CD4-positive, alpha-beta memory T cell (primary cell): ENCODE data around the gene RCOR3. TPM values are rescaled to one million over a fixed set of nuclear protein-coding genes. Genes with fewer than 3 reads are reported as not detected.

Experiments
- CTCF ChIA-PET: fragments of 350-600 bp; sonication (Branson Sonifier 250); formaldehyde crosslinking; loops from one replicate; lab custom pipeline; 2021; ENCODE audit warnings: inconsistent platforms; ENCODE audit not compliant: partially characterized antibody; lab: Charles Lee
- POLR2A ChIA-PET: fragments of 350-600 bp; sonication (Branson Sonifier 250); formaldehyde crosslinking; loops from one replicate; lab custom pipeline; 2021; ENCODE audit not compliant: partially characterized antibody; lab: Charles Lee
- DNase-seq, 5 donors: peaks; one replicate each; pipeline versions ENCODE4 v3.0.0 to v3.0.0-alpha.2; 2020 to 2022; ENCODE audit warnings: mixed read lengths in 1 of 5
- H3K27ac ChIP-seq: one replicate; pipeline ENCODE4 v1.7.0; 2013; ENCODE audit warnings: low read depth, low read length
- H3K27me3 ChIP-seq: 2 replicates; pipeline ENCODE4 v1.7.0; 2013; ENCODE audit warnings: mild to moderate bottlenecking, low read length, moderate library complexity; ENCODE audit not compliant: insufficient read depth
- H3K36me3 ChIP-seq: 2 replicates; pipeline ENCODE4 v1.7.0; 2013; ENCODE audit warnings: mild to moderate bottlenecking, low read length, moderate library complexity; ENCODE audit not compliant: insufficient read depth
- H3K4me1 ChIP-seq: 2 replicates; pipeline ENCODE4 v1.7.0; 2013; ENCODE audit warnings: mild to moderate bottlenecking, low read length, moderate library complexity; ENCODE audit not compliant: insufficient read depth
- H3K4me3 ChIP-seq, 2 donors: one replicate each; pipeline ENCODE4 v1.7.0; 2013; ENCODE audit warnings: low read length in 2 of 2, mild to moderate bottlenecking in 1 of 2
- H3K9me3 ChIP-seq, 2 donors: one replicate each; pipeline ENCODE4 v1.7.0; 2013; ENCODE audit warnings: low read length in 2 of 2, control low read depth in 1 of 2; ENCODE audit not compliant: control insufficient read depth in 1 of 2
- H3K27ac Mint-ChIP-seq, 7 donors: one replicate each; pipeline ENCODE4 v1.8.0; 2020 to 2021; ENCODE audit warnings: mixed read lengths in 7 of 7, mild to moderate bottlenecking in 6 of 7, inconsistent platforms in 3 of 7, moderate library complexity in 3 of 7
- H3K27me3 Mint-ChIP-seq, 2 donors: one replicate each; pipeline ENCODE4 v1.8.0; 2020 to 2021; ENCODE audit warnings: mixed read lengths in 2 of 2
- H3K36me3 Mint-ChIP-seq, 2 donors: one replicate each; pipeline ENCODE4 v1.8.0; 2020 to 2021; ENCODE audit warnings: mixed read lengths in 2 of 2, inconsistent platforms in 1 of 2, mild to moderate bottlenecking in 1 of 2
- H3K4me1 Mint-ChIP-seq, 4 donors: one replicate each; pipeline ENCODE4 v1.8.0; 2020 to 2021; ENCODE audit warnings: mixed read lengths in 4 of 4, mild to moderate bottlenecking in 1 of 4
- H3K4me3 Mint-ChIP-seq, 8 donors: one replicate each; pipeline ENCODE4 v1.8.0; 2020 to 2021; ENCODE audit warnings: mixed read lengths in 8 of 8, mild to moderate bottlenecking in 7 of 8, moderate library complexity in 6 of 8, inconsistent platforms in 3 of 8
- H3K9me3 Mint-ChIP-seq, 8 donors: one replicate each; pipeline ENCODE4 v1.8.0; 2020 to 2021; ENCODE audit warnings: mixed read lengths in 8 of 8, mild to moderate bottlenecking in 5 of 8, inconsistent platforms in 3 of 8, moderate library complexity in 1 of 8
- intact Hi-C: fragments of 100-400 bp; cut with micrococcal nuclease; formaldehyde crosslinking; loops from one replicate; pipeline ENCODE4 v1.15.1; 2023
- polyA plus RNA-seq, 2 donors: library from polyadenylated mRNA; unstranded; fragments of 300-500 nt; fragmentation: Illumina TruSeq; gene quantifications; one replicate each; pipeline ENCODE4 v1.2.3, GENCODE V29; 2021
- total RNA-seq, 2 experiments: library from RNA; stranded (reverse); gene quantifications; one replicate each; pipeline ENCODE4 v1.2.3, GENCODE V29; 2021

RCOR3 gene
- total and polyA plus RNA-seq, 4 experiments from 2014 or later = 14.4 to 74.7 (median 46.7) TPM

DNA sequence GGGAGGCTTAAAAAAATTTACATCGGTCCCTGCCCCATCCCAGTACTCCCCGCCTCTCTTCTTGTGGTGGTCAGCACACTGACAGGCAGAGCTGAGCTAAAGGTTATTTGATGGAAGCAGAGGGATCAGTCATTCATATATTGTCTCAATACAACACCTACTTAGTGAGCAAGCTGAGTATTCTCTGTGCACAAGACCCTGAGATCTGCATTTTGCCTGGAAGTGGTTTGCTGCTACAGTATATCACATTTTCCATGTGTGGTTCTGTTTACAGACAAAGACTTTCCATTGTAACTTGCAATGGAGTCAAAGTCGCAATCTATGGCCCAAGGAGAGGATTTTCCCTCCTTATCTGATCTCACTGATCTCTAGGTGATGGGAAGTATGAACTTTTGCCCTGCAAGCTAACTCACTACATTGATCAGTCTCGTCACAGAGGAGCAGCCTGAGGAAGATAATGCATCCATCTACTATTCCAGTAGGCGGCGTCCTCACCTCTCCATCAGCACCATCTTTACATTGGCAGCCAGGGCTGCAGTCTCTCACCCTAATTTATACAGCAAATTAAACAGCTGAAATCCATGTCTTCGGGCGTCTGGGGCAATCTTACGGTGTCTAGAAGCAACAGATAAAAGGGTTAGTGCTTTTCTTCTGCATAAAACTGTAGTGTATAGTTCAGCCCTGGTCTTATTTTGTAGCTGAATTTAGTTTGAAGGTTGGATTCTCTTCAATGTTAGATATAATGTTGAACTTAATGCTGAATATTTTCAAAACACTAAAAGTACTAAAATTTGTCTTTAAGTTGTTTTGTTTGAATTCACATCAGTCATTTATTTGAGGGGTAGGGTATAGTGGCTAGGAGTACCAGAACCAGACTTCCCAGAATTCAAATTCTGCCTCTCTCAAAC is 64.2 kb downstream of the RCOR3 start:
- intact Hi-C loops = loop anchor here (1.0 to 10.0 kb wide), 8 partner anchors 30 to 879 kb away; partner anchors contain the start of gene SLC30A1
- H3K36me3 ChIP-seq = no peaks in the 10 kb centered on the region
- no peak overlapping the region for H3K27ac ChIP-seq
- Mint-ChIP-seq H3K4me1 (peaks cover 21 to 47% (median 38%) of the 10 kb centered on the region in 4 donors), H3K27me3 (no peaks in the 10 kb centered on the region), H3K27ac (peak overlapping the region in 3 of 7 donors; percentile 14 to 49 (median 18)), H3K4me3 (no peak overlapping the region), H3K9me3 (no peaks in the 10 kb centered on the region), H3K36me3 (peaks cover 0 to 13% of the 10 kb centered on the region in 2 donors)
- peaks cover 36% of the 10 kb centered on the region for H3K4me1 ChIP-seq
- ChIA-PET CTCF (interaction anchor here (0.6 to 13.1 kb wide), 43 partner anchors 11 to 332 kb away, joined by 3 to 250 read pairs (median 5); no protein-coding TSS in a partner anchor), POLR2A (interaction anchor here (0.8 to 1.5 kb wide), 11 partner anchors 11 to 191 kb away, joined by 3 to 5 read pairs (median 4); no protein-coding TSS in a partner anchor)
- no peak overlapping the region for H3K4me3 ChIP-seq
- DNase-seq = peak; percentile 67 to 73 (median 70)
- no peaks in the 10 kb centered on the region for H3K9me3 ChIP-seq
- H3K27me3 ChIP-seq = no peaks in the 10 kb centered on the region

DNA sequence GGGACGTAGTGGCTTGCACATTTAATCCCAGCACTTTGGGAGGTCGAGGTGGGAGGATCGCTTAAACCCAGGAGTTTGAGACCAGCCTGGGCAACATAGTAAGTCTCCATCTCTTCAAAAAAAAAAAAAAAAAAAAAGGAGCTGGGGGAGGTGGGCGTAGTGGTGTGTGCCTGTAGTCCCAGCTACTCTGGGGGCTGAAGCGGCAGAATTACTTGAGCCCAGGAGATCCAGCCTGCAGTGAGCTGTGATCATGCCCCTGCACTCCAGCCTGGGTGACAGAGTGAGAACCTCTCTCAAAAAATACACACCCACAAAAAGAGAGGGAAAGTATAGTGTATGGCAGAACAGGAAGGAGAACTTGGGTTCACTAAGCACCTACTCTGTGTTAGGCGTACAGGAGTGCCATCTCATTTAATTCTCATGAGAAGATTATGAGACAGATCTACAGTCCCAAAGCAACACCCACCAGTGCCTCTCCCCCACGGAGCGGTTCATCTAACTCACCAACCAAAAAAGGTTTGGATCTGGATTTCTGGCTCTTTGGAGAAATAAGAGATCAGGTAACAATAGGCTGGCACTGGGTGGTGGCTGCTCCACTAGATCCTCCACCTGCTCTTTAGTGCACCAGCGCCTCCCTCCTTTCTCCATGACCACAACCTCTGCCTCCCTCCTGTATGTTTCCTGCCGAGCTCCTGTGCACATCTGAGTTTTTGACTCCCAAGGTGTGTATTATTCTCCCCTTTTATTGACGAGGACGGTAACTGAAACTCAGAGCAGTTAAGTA is 66.0 kb downstream of the RCOR3 start:
- no peaks in the 10 kb centered on the region for H3K27me3 Mint-ChIP-seq
- H3K36me3 Mint-ChIP-seq = peaks cover 0 to 18% of the 10 kb centered on the region in 2 donors
- Histone ChIP-seq H3K27me3 (no peaks in the 10 kb centered on the region), H3K9me3 (no peaks in the 10 kb centered on the region), H3K27ac (no peak overlapping the region), H3K4me3 (no peak overlapping the region), H3K4me1 (peaks cover 53% of the 10 kb centered on the region), H3K36me3 (no peaks in the 10 kb centered on the region)
- intact Hi-C loops = loop anchor here (2.0 to 10.0 kb wide), 3 partner anchors 90 to 880 kb away; no protein-coding TSS in a partner anchor
- H3K9me3 Mint-ChIP-seq = no peaks in the 10 kb centered on the region
- POLR2A ChIA-PET = interaction anchor here (1.0 to 5.3 kb wide), 4 partner anchors 13 to 156 kb away, joined by 3 to 80 read pairs (median 4); no protein-coding TSS in a partner anchor
- peaks cover 37 to 65% (median 53%) of the 10 kb centered on the region in 4 donors for H3K4me1 Mint-ChIP-seq
- H3K4me3 Mint-ChIP-seq = peak overlapping the region; percentile 91 to 98 (median 94)
- peak overlapping the region; percentile 85 to 98 (median 93) for H3K27ac Mint-ChIP-seq
- CTCF ChIA-PET = interaction anchor here (0.6 to 13.1 kb wide), 8 partner anchors 17 to 330 kb away, joined by 3 to 250 read pairs (median 4); no protein-coding TSS in a partner anchor
- no peak for DNase-seq

DNA sequence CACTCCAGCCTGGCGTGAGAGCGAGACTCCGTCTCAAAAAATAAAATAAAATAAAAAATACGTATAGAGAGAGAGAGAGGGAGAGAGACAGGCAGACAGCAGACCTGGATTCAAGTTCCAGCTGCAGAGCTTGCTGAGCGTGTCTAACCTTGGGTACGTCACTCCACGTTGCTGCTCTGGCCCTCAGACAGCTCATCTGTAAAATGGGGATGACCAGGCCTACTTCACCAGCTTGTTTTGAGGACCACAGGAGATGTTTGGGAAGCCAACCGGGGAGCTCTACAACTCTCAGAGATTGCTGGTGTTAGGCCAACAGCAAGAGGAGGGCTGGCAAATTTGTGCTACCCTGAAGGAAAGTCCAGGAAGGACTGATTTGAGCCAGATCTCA is 67.0 kb downstream of the RCOR3 start:
- intact Hi-C loops = loop anchor here (2.0 to 10.0 kb wide), 3 partner anchors 67 to 881 kb away; partner anchors contain the start of gene RCOR3
- Histone ChIP-seq H3K27ac (peak overlapping the region; percentile 73), H3K27me3 (no peaks in the 10 kb centered on the region), H3K9me3 (no peaks in the 10 kb centered on the region), H3K36me3 (no peaks in the 10 kb centered on the region), H3K4me1 (peaks cover 57% of the 10 kb centered on the region), H3K4me3 (peak overlapping the region; percentile 48 to 53)
- H3K9me3 Mint-ChIP-seq = no peaks in the 10 kb centered on the region
- no peaks in the 10 kb centered on the region for H3K27me3 Mint-ChIP-seq
- peak overlapping the region; percentile 90 to 98 (median 97) for H3K27ac Mint-ChIP-seq
- peaks cover 0 to 26% of the 10 kb centered on the region in 2 donors for H3K36me3 Mint-ChIP-seq
- peaks cover 47 to 70% (median 59%) of the 10 kb centered on the region in 4 donors for H3K4me1 Mint-ChIP-seq
- POLR2A ChIA-PET = interaction anchor here (0.6 to 5.3 kb wide), 10 partner anchors 12 to 985 kb away, joined by 3 to 80 read pairs (median 4); no protein-coding TSS in a partner anchor
- no peak for DNase-seq
- peak overlapping the region; percentile 91 to 98 (median 94) for H3K4me3 Mint-ChIP-seq
- CTCF ChIA-PET = interaction anchor here (0.6 to 13.1 kb wide), 11 partner anchors 16 to 188 kb away, joined by 3 to 250 read pairs (median 3); no protein-coding TSS in a partner anchor

DNA sequence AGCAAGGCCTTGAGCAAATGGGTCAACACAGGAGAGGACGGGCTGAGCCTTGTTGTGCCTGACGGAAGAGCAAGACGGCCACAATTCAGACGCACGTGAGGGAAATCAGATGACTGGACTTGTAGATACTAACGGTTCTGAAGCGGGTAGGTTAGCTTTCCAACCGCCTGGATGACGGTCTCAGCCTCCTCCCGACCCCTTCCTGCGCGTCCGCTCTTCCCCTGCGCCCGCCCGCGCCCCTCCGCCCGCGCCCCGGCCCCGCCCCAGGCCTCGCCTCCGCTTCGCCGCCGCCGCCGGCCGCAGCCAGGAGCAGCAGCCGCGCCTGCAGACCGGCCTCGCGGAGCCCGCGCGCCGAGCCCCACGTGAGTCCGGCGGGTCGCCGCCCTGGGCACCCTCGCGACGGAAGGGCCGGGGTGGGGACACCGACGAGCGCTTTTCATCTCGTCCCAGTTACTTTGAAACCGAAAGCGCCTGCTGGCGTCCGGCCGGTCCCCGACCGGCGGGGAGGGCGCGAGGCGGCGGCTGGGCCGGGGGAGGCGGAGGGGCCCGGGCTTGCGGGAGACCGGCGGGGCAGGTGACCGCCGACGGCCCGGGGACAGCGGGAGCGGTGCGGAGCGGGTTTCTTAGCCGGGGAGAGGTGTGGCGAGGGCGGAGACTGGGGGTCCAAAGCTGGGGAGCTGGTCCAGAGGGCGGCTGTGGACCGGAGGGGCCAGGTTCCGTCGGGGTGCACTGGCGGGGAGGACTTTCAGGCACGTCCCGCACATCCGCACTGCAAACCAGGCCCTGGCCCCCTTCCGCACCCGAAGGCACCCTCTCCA is 67.6 kb downstream of the RCOR3 start, which contains the start of gene TRAF5:
TSS of gene TRAF5 (plus strand) at position 306 of the 818 bp plus-strand sequence. CDS start 26,407 bp downstream, outside the sequence.
- Mint-ChIP-seq H3K9me3 (no peaks in the 10 kb centered on the region), H3K36me3 (peaks cover 0 to 26% of the 10 kb centered on the region in 2 donors), H3K27me3 (no peaks in the 10 kb centered on the region), H3K4me3 (peak within 1 kb of the TSS; percentile 97 to 98 (median 98)), H3K4me1 (peaks cover 50 to 74% (median 63%) of the 10 kb centered on the region in 4 donors), H3K27ac (peak within 1 kb of the TSS; percentile 90 to 99 (median 98))
- Histone ChIP-seq H3K36me3 (no peaks in the 10 kb centered on the region), H3K9me3 (no peaks in the 10 kb centered on the region), H3K27ac (peak within 1 kb of the TSS; percentile 73), H3K27me3 (no peaks in the 10 kb centered on the region), H3K4me1 (peaks cover 63% of the 10 kb centered on the region), H3K4me3 (peak within 1 kb of the TSS; percentile 48 to 83)
- POLR2A ChIA-PET = interaction anchor here (0.6 to 5.3 kb wide), 17 partner anchors 12 to 1106 kb away, joined by 3 to 80 read pairs (median 3); partner anchors contain the start of genes NENF and RCOR3
- intact Hi-C loops = loop anchor here (1.0 to 10.0 kb wide), 5 partner anchors 9 to 882 kb away; partner anchors contain the start of gene RCOR3
- CTCF ChIA-PET = interaction anchor here (0.6 to 13.1 kb wide), 16 partner anchors 15 to 187 kb away, joined by 3 to 250 read pairs (median 4); no protein-coding TSS in a partner anchor
- peak; percentile 46 to 61 (median 49) for DNase-seq

DNA sequence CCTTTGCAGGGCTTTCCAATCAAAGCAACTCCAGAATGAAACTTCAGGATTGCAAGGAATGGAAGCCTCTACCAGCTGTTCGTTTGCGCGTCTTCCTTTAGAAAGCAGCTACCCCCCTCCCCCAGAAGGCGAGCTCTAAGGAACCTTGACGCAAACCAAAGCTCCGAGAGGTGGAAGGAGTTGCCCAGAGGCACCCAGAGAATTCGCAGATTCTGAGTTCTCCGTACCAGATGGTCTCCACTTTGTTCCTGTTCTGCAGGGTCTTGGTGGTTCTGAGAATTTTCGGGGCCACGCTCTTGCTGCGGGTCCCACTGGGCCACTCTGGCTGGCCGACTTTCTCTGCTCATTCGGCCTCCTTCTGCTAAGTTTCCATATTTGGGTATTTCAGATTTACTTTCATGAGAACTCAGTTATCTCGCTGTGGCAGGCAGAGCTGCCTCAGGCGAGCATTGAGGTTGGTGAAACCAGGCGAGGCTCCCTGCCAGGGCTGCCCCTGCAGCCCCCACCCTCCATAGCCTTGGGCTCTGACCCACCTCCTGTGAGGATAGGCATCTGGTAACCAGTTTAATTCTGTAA is 68.3 kb downstream of the RCOR3 start:
- peak overlapping the region; percentile 45 to 83 for H3K4me3 ChIP-seq
- H3K4me1 ChIP-seq = peaks cover 70% of the 10 kb centered on the region
- peak overlapping the region; percentile 73 for H3K27ac ChIP-seq
- intact Hi-C loops = loop anchor here (1.0 to 10.0 kb wide), 5 partner anchors 8 to 883 kb away; partner anchors contain the start of gene RCOR3
- peaks cover 0 to 26% of the 10 kb centered on the region in 2 donors for H3K36me3 Mint-ChIP-seq
- H3K27me3 ChIP-seq = no peaks in the 10 kb centered on the region
- no peaks in the 10 kb centered on the region for H3K9me3 Mint-ChIP-seq
- ChIA-PET POLR2A (interaction anchor here (0.9 to 5.3 kb wide), 13 partner anchors 8 to 1106 kb away, joined by 3 to 80 read pairs (median 3); partner anchors contain the start of genes NENF, RCOR3 and SLC30A1), CTCF (interaction anchor here (0.7 to 13.1 kb wide), 12 partner anchors 14 to 187 kb away, joined by 3 to 250 read pairs (median 4); no protein-coding TSS in a partner anchor)
- no peaks in the 10 kb centered on the region for H3K27me3 Mint-ChIP-seq
- H3K4me3 Mint-ChIP-seq = peak overlapping the region; percentile 97 to 98 (median 98)
- H3K36me3 ChIP-seq = no peaks in the 10 kb centered on the region
- peaks cover 57 to 81% (median 70%) of the 10 kb centered on the region in 4 donors for H3K4me1 Mint-ChIP-seq
- peak; percentile 47 to 64 (median 50) for DNase-seq
- no peaks in the 10 kb centered on the region for H3K9me3 ChIP-seq
- peak overlapping the region; percentile 89 to 99 (median 97) for H3K27ac Mint-ChIP-seq
